Measurements from ENCODE around the gene FANCC. TPM values are rescaled to one million over a fixed set of nuclear protein-coding genes. Genes with fewer than 3 reads are reported as not detected.

FANCC gene
- total RNA-seq, 2 donors from 2014 or later = 17.6 to 23.5 TPM

DNA sequence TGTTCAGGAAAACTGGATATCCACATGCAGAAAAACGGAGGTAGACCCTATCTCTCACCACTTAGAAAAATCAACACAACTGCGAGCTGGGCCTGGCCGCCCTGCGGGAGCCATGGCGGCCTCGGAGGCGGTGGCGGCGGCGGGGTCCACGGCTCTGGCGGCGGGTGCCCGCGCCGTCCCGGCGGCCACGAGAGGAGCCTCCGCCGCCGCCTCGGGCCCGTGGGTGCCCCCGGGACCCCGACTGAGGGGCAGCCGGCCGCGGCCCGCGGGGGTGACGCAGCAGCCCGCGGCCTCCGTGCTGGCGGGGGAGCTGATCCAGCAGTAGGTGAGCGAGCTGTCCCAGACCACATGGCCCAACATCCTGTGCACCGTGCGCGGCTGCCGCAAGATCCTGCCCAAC lies 25.3 kb downstream of the FANCC start:
- H3K4me1 ChIP-seq (ENCODE audit: control insufficient read depth, insufficient read depth, low read length) = no peaks in the 10 kb centered on the region
- 97 to 99% methylated on average over 32 to 41 of the region's 41 CpGs for WGBS, 2 experiments (ENCODE audit: insufficient coverage in 1 of 2, insufficient read length in 1 of 2)
- no peaks in the 10 kb centered on the region for H3K27me3 Mint-ChIP-seq (ENCODE audit: insufficient read depth)

DNA sequence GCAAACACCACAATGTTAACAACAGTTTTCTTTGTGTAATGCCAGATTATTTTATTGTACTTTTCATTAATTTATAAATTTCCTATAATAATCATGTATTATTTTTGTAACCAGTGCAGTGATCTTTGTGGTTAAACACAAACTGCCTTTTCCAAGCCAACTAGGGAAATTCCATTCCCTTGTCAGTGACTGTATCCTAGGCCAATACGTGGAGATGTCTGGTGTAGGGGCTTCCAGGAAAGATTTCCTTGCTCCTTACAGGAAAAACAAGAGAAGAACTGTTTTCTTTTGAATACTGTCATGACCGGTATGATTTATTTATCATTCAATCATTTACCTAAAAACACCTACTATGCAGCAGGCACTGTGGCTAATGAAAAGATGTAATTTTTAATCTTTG lies 31.4 kb downstream of the FANCC start:
- no peaks in the 10 kb centered on the region for H3K9me3 Mint-ChIP-seq
- no peak overlapping the region for H3K4me3 ChIP-seq (ENCODE audit: low read length)
- no peak overlapping the region for H3K9ac ChIP-seq (ENCODE audit: extremely low read depth, low read length, poor library complexity, severe bottlenecking)
- TF ChIP-seq CTCF (conservative IDR thresholded peaks at IDR 0.05) = no peak
- H3K4me1 Mint-ChIP-seq = no peaks in the 10 kb centered on the region
- H3K36me3 ChIP-seq (ENCODE audit: control insufficient read depth, insufficient read depth, low read length) = no peaks in the 10 kb centered on the region
- no peaks in the 10 kb centered on the region for H3K36me3 Mint-ChIP-seq (ENCODE audit: low read depth)
- H3K27me3 ChIP-seq (ENCODE audit: control insufficient read depth, insufficient read depth, low read length, poor library complexity, severe bottlenecking) = no peaks in the 10 kb centered on the region
- 75 to 78% methylated on average over 1 to 2 of the region's 2 CpGs for WGBS, 2 experiments (ENCODE audit: insufficient coverage in 1 of 2, insufficient read length in 1 of 2)
- DNase-seq = no peak
- H3K4me3 Mint-ChIP-seq = no peak overlapping the region
- peaks cover 3% of the 10 kb centered on the region for H3K9me3 ChIP-seq (ENCODE audit: control insufficient read depth, low read length)
- no peaks in the 10 kb centered on the region for H3K27me3 Mint-ChIP-seq (ENCODE audit: insufficient read depth)
- no peak overlapping the region for H3K27ac ChIP-seq (ENCODE audit: low read depth, low read length)
- H3K4me1 ChIP-seq (ENCODE audit: control insufficient read depth, insufficient read depth, low read length) = no peaks in the 10 kb centered on the region
- H3K27ac Mint-ChIP-seq = no peak overlapping the region

More for the DNA sequence above, 25.3 kb downstream of the FANCC start:
- TF ChIP-seq CTCF (conservative IDR thresholded peaks at IDR 0.05) = no peak
- H3K4me1 Mint-ChIP-seq = no peaks in the 10 kb centered on the region
- H3K9me3 ChIP-seq (ENCODE audit: control insufficient read depth, low read length) = no peaks in the 10 kb centered on the region
- H3K4me3 ChIP-seq (ENCODE audit: low read length) = no peak overlapping the region
- H3K4me3 Mint-ChIP-seq = no peak overlapping the region
- no peaks in the 10 kb centered on the region for H3K27me3 ChIP-seq (ENCODE audit: control insufficient read depth, insufficient read depth, low read length, poor library complexity, severe bottlenecking)
- H3K36me3 ChIP-seq (ENCODE audit: control insufficient read depth, insufficient read depth, low read length) = no peaks in the 10 kb centered on the region
- no peak overlapping the region for H3K27ac Mint-ChIP-seq
- no peak overlapping the region for H3K9ac ChIP-seq (ENCODE audit: extremely low read depth, low read length, poor library complexity, severe bottlenecking)
- H3K9me3 Mint-ChIP-seq = no peaks in the 10 kb centered on the region
- peaks cover 3% of the 10 kb centered on the region for H3K36me3 Mint-ChIP-seq (ENCODE audit: low read depth)
- H3K27ac ChIP-seq (ENCODE audit: low read depth, low read length) = no peak overlapping the region
- DNase-seq = no peak

- H3K4me3 ChIP-seq (ENCODE audit: low read length) = no peak overlapping the region
- no peak overlapping the region for H3K9ac ChIP-seq (ENCODE audit: extremely low read depth, low read length, poor library complexity, severe bottlenecking)
- Mint-ChIP-seq H3K27ac (no peak overlapping the region), H3K4me1 (no peaks in the 10 kb centered on the region), H3K4me3 (no peak overlapping the region), H3K9me3 (peaks cover under 1% of the 10 kb centered on the region), H3K36me3 (ENCODE audit: low read depth) (no peaks in the 10 kb centered on the region), H3K27me3 (ENCODE audit: insufficient read depth) (no peaks in the 10 kb centered on the region)
- H3K36me3 ChIP-seq (ENCODE audit: control insufficient read depth, insufficient read depth, low read length) = no peaks in the 10 kb centered on the region
- DNase-seq = no peak
- 100% methylated on average over 1 of the region's 1 CpG; no CpG with 5 or more reads in 1 of the 2 experiments for WGBS, 2 experiments (ENCODE audit: insufficient coverage in 1 of 2, insufficient read length in 1 of 2)
- H3K4me1 ChIP-seq (ENCODE audit: control insufficient read depth, insufficient read depth, low read length) = no peaks in the 10 kb centered on the region
- no peaks in the 10 kb centered on the region for H3K27me3 ChIP-seq (ENCODE audit: control insufficient read depth, insufficient read depth, low read length, poor library complexity, severe bottlenecking)
- H3K9me3 ChIP-seq (ENCODE audit: control insufficient read depth, low read length) = peaks cover 12% of the 10 kb centered on the region
- no peak overlapping the region for H3K27ac ChIP-seq (ENCODE audit: low read depth, low read length)
- no peak for TF ChIP-seq CTCF (conservative IDR thresholded peaks at IDR 0.05)
Observed at GRCh38 chr9:95285307-95285706, 32.2 kb downstream of the FANCC start.
